HG03108 (cell line): ENCODE results near the gene FAM227B.
"Not testable (repeated sequence)": the region's sequence is repeated elsewhere in the genome, so short reads cannot be mapped to it uniquely, and the experiment has no call there.

ENCODE experiments used
- ATAC-seq: cut with Tn5 transposase; IDR thresholded peaks from one replicate; pipeline ENCODE4 v1.9.1; 2021; ENCODE audit warnings: moderate library complexity; ENCODE audit not compliant: unreplicated experiment

The FAM227B gene

GRCh38 chr15:49387471-49387870, 233.1 kb downstream of the FAM227B start:
- ATAC-seq = no peak

- ATAC-seq = no peak
Observed at GRCh38 chr15:49383266-49383665, 237.4 kb downstream of the FAM227B start.

GRCh38 chr15:49382394-49382793, 238.2 kb downstream of the FAM227B start:
- no peak for ATAC-seq

- no peak for ATAC-seq
Observed at GRCh38 chr15:49380912-49381311, 239.7 kb downstream of the FAM227B start.

GRCh38 chr15:49379996-49380395, 240.6 kb downstream of the FAM227B start:
- no peak for ATAC-seq

- no peak for ATAC-seq
Observed at GRCh38 chr15:49372366-49372765, 248.3 kb downstream of the FAM227B start.

- no peak for ATAC-seq
Observed at GRCh38 chr15:49370782-49371181, 249.8 kb downstream of the FAM227B start.

GRCh38 chr15:49366496-49366895, 254.1 kb downstream of the FAM227B start:
- no peak for ATAC-seq

GRCh38 chr15:49361370-49361769, 259.2 kb downstream of the FAM227B start:
- ATAC-seq = no peak

GRCh38 chr15:49354439-49354838, 266.2 kb downstream of the FAM227B start:
- not testable (repeated sequence) for ATAC-seq

- ATAC-seq = no peak
Observed at GRCh38 chr15:49343546-49343945, 277.1 kb downstream of the FAM227B start.

- ATAC-seq = no peak
Observed at GRCh38 chr15:49339656-49340055, 281.0 kb downstream of the FAM227B start.

GRCh38 chr15:49331951-49332350, 288.7 kb downstream of the FAM227B start:
- ATAC-seq = no peak

GRCh38 chr15:49331442-49331841, 289.2 kb downstream of the FAM227B start:
- ATAC-seq = no peak

- ATAC-seq = no peak
Observed at GRCh38 chr15:49330166-49330565, 290.5 kb downstream of the FAM227B start.

GRCh38 chr15:49328941-49329340, 291.7 kb downstream of the FAM227B start:
- no peak for ATAC-seq

GRCh38 chr15:49327927-49328326, 292.7 kb downstream of the FAM227B start:
- ATAC-seq = no peak

- ATAC-seq = no peak
Observed at GRCh38 chr15:49323207-49323606, 297.4 kb downstream of the FAM227B start.

- no peak for ATAC-seq
Observed at GRCh38 chr15:49320351-49320750, 300.3 kb downstream of the FAM227B start.

- no peak for ATAC-seq
Observed at GRCh38 chr15:49315391-49315823, 305.2 kb downstream of the FAM227B start.

- ATAC-seq = no peak
Observed at GRCh38 chr15:49314716-49315115, 305.9 kb downstream of the FAM227B start.

GRCh38 chr15:49313650-49314049, 307.0 kb downstream of the FAM227B start:
- ATAC-seq = no peak

- no peak for ATAC-seq
Observed at GRCh38 chr15:49309889-49310288, 310.7 kb downstream of the FAM227B start.

GRCh38 chr15:49308686-49309085, 311.9 kb downstream of the FAM227B start:
- ATAC-seq = no peak
